K562 (cell line): ENCODE results near the gene B3GNT7. TPM values are rescaled to one million over a fixed set of nuclear protein-coding genes. Genes with fewer than 3 reads are reported as not detected.
A peak's percentile ranks its signal among the peaks of the same experiment; 100 is the strongest.
"Not testable (repeated sequence)": the region's sequence is repeated elsewhere in the genome, so short reads cannot be mapped to it uniquely, and the experiment has no call there.

ENCODE experiments used
- ATAC-seq: fragments of 200-7000 bp; cut with Tn5 transposase; 3 replicates; pipeline ENCODE4 v1.9.1; 2020; ENCODE audit warnings: moderate library complexity
- BruUV-seq: library from RNA; stranded (reverse); fragments of 400-500 nt; replicated peaks from 2 replicates; lab custom pipeline; 2021; lab: Mats Ljungman, UMichigan
- CTCF ChIA-PET: fragments of 300-600 bp; formaldehyde crosslinking; extraction: SDS; loops from one replicate; lab custom pipeline; 2021; ENCODE audit warnings: low intra/inter-chr PET ratio; lab: Yijun Ruan, JAX
- POLR2A ChIA-PET: fragments of 300-600, 350-650 bp; sonication (Branson Sonifier 250); formaldehyde crosslinking; extraction: SDS; loops from one replicate; lab custom pipeline; 2021; ENCODE audit warnings: antibody characterized with exemption, inconsistent platforms; lab: Yijun Ruan, JAX
- DNase-seq, 4 experiments: peaks; one replicate each; pipeline versions ENCODE4 v3.0.0 to v3.0.0-alpha.2; 2011 to 2018; ENCODE audit warnings: low spot score in 3 of 4, mixed read lengths in 3 of 4; ENCODE audit errors: extremely low read depth in 1 of 4
- FAIRE-seq: peaks from 2 replicates; lab custom pipeline; 2011; peaks lifted over from hg19 to GRCh38; lab: Jason Lieb, UNC
- H2AFZ ChIP-seq: 2 replicates; pipeline ENCODE4 v1.6.0; 2011; ENCODE audit warnings: low read depth, low read length, control low read depth, inconsistent platforms
- H3K27ac ChIP-seq: fragments of 200-600 bp; 3 replicates; pipeline ENCODE4 v1.8.0; 2011; ENCODE audit warnings: low read depth, mild to moderate bottlenecking, control low read depth, inconsistent platforms, low read length, moderate library complexity, mixed read lengths; ENCODE audit errors: extremely low read depth
- H3K27me3 ChIP-seq, 2 experiments: fragments of 300-600 bp in 1 of 2; 2 replicates in 1 of 2; 3 replicates in 1 of 2; pipeline versions ENCODE4 v1.6.0 to v1.8.0; 2011; ENCODE audit warnings: inconsistent platforms in 2 of 2, low read length in 2 of 2, mild to moderate bottlenecking in 1 of 2, mixed read lengths in 1 of 2, moderate library complexity in 1 of 2; ENCODE audit not compliant: control insufficient read depth in 2 of 2, insufficient read depth in 2 of 2
- H3K36me3 ChIP-seq: fragments of 300-600 bp; 3 replicates; pipeline ENCODE4 v1.8.0; 2011; ENCODE audit warnings: mild to moderate bottlenecking, low read length, inconsistent platforms; ENCODE audit not compliant: control insufficient read depth, insufficient read depth
- H3K4me1 ChIP-seq, 2 experiments: fragments of 200-600 bp in 1 of 2; replicated peaks in 1 of 2; 2 replicates in 1 of 2; 3 replicates in 1 of 2; pipeline versions ENCODE4 v1.5.1 to v1.8.0; 2011; ENCODE audit warnings: inconsistent platforms in 2 of 2, low read length in 2 of 2, mild to moderate bottlenecking in 1 of 2, mixed read lengths in 1 of 2, moderate library complexity in 1 of 2; ENCODE audit not compliant: control insufficient read depth in 2 of 2, insufficient read depth in 2 of 2
- H3K4me2 ChIP-seq: 2 replicates; pipeline ENCODE4 v1.6.1; 2011; ENCODE audit warnings: low read length, control low read depth, inconsistent platforms, mixed read lengths; ENCODE audit not compliant: insufficient read depth
- H3K4me3 ChIP-seq: fragments of 200-600 bp; sonication (generic), shearing (Covaris generic); 2 replicates; pipeline ENCODE4 v1.5.1; 2016; ENCODE audit warnings: control low read depth, inconsistent platforms
- H3K79me2 ChIP-seq: fragments of 200-600 bp; 3 replicates; pipeline ENCODE4 v1.8.0; 2011; ENCODE audit warnings: low read length, inconsistent platforms; ENCODE audit not compliant: control insufficient read depth, insufficient read depth
- H3K9ac ChIP-seq, 2 experiments: 2 replicates each; pipeline versions ENCODE4 v1.6.0 to v1.6.1; 2011; ENCODE audit warnings: low read depth in 2 of 2, low read length in 2 of 2, control low read depth in 1 of 2, inconsistent platforms in 1 of 2, mild to moderate bottlenecking in 1 of 2, mixed read lengths in 1 of 2; ENCODE audit not compliant: insufficient read depth in 1 of 2
- H3K9me1 ChIP-seq: one replicate; pipeline ENCODE4 v1.6.0; 2011; ENCODE audit warnings: inconsistent platforms, mild to moderate bottlenecking, low read length, moderate library complexity; ENCODE audit not compliant: control insufficient read depth, insufficient read depth
- H3K9me3 ChIP-seq: replicated peaks from 2 replicates; pipeline ENCODE4 v1.5.1; 2011; ENCODE audit warnings: low read depth, low read length, inconsistent platforms; ENCODE audit not compliant: control insufficient read depth, insufficient read depth
- H4K20me1 ChIP-seq: replicated peaks from 2 replicates; pipeline ENCODE4 v1.6.1; 2011; ENCODE audit warnings: low read length, inconsistent platforms, mixed read lengths; ENCODE audit not compliant: control insufficient read depth, insufficient read depth
- C11orf30 ChIP-seq: fragments of 450-650 bp; IDR thresholded peaks from 2 replicates; pipeline ENCODE4 v1.6.1; 2016; ENCODE audit warnings: low read depth, mild to moderate bottlenecking
- EGR1 ChIP-seq: fragments of 450-650 bp; conservative IDR thresholded peaks from 2 replicates; pipeline ENCODE4 v1.6.1; 2017; ENCODE audit warnings: mild to moderate bottlenecking
- WGBS: fragments of 100-300 bp; shearing (Covaris generic); methylation state at CpG from one replicate; pipeline ENCODE4 v1.1.6; 2016; ENCODE audit warnings: low coverage, mixed read lengths; ENCODE audit not compliant: insufficient coverage; ENCODE audit errors: missing lambda C conversion rate; 5-methylcytosine and 5-hydroxymethylcytosine counted together
- in situ Hi-C: fragments of 300-500 bp; cut with MboI; formaldehyde crosslinking; loops from 4 replicates; pipeline ENCODE4 v1.15.0; 2018; ENCODE audit warnings: inconsistent platforms, mixed read lengths
- intact Hi-C: fragments of 100-400 bp; cut with micrococcal nuclease; formaldehyde crosslinking; loops from 2 replicates; pipeline ENCODE4 v1.14.2; 2022
- polyA plus RNA-seq, 8 experiments: library from polyadenylated mRNA; depleted of rRNA in 4 of 8; stranded (reverse) in 5 of 8; unstranded in 3 of 8; fragments of >200 nt; fragmentation: Nextera tagmentation in 2 of 8; fragmentation: Illumina TruSeq in 1 of 8; extraction: Ambion mirVana in 2 of 8; extraction: Trizol in 1 of 8; gene quantifications; 2 replicates each; pipeline versions ENCODE4 v1.2.1 to v1.2.3, GENCODE V29; 2011 to 2014; ENCODE audit warnings: inconsistent platforms in 1 of 8, missing spikeins in 1 of 8
- total RNA-seq, 7 experiments: library from RNA; depleted of rRNA in 6 of 7; stranded (reverse); fragments of >200 nt in 6 of 7; fragmentation: Illumina TruSeq in 2 of 7; extraction: Trizol in 2 of 7; gene quantifications; 2 replicates each; pipeline versions ENCODE4 v1.2.1 to v1.2.3, GENCODE V29; 2011 to 2021; ENCODE audit warnings: low replicate concordance in 1 of 7

The B3GNT7 gene
- total and polyA plus RNA-seq, 9 of the 15 experiments (the other 6 are each of a cell fraction or from before 2014, with no cell fraction given), result 0.20 TPM; not detected in 8

- peaks cover 0 to 11% of the 10 kb centered on the region in 2 experiments; a peak in 2 of 5 replicates for H3K27me3 ChIP-seq
- WGBS, result 4% methylated on average over 12 of the region's 14 CpGs
- H3K4me1 ChIP-seq, H3K9ac ChIP-seq, H3K9me1 ChIP-seq, ATAC-seq, FAIRE-seq, H4K20me1 ChIP-seq, H2AFZ ChIP-seq, DNase-seq, CTCF ChIA-PET, H3K36me3 ChIP-seq, H3K4me2 ChIP-seq, H3K9me3 ChIP-seq, BruUV-seq, H3K27ac ChIP-seq, H3K4me3 ChIP-seq, in situ Hi-C loops, H3K79me2 ChIP-seq: not testable (repeated sequence)
- intact Hi-C loops, result loop anchor here (5.0 to 10.0 kb wide), 2 partner anchors 109 to 176 kb away; no protein-coding TSS in a partner anchor
- TF ChIP-seq EGR1, result peak; percentile 43; the same call in 1 of the 2 replicates
- 0 out of 2 replicates have a peak, but pooled peaks have one; percentile 16 for TF ChIP-seq C11orf30
- POLR2A ChIA-PET, result interaction anchor here (0.6 kb wide), 2 partner anchors 34 to 573 kb away, joined by 3 read pairs; no protein-coding TSS in a partner anchor
Observed at GRCh38 chr2:231403421-231404182, 8.1 kb downstream of the B3GNT7 start.

- H3K9me1 ChIP-seq, in situ Hi-C loops, H3K27ac ChIP-seq, DNase-seq, H3K79me2 ChIP-seq, H3K4me1 ChIP-seq, BruUV-seq, H3K36me3 ChIP-seq, ATAC-seq, FAIRE-seq, H3K27me3 ChIP-seq, H3K4me3 ChIP-seq, H2AFZ ChIP-seq, H3K9me3 ChIP-seq, H4K20me1 ChIP-seq, CTCF ChIA-PET, H3K9ac ChIP-seq, H3K4me2 ChIP-seq: not testable (repeated sequence)
- POLR2A ChIA-PET, result interaction anchor here (0.6 kb wide), 1 partner anchor 573 kb away, joined by 3 read pairs; no protein-coding TSS in a partner anchor
- intact Hi-C loops, result loop anchor here (5.0 to 10.0 kb wide), 2 partner anchors 109 to 177 kb away; no protein-coding TSS in a partner anchor
- WGBS, result 46% methylated on average over 14 of the region's 16 CpGs
Observed at GRCh38 chr2:231404183-231404578, 8.7 kb downstream of the B3GNT7 start.
